Measurements from ENCODE around the gene ZFPM1. TPM values are rescaled to one million over a fixed set of nuclear protein-coding genes. Genes with fewer than 3 reads are reported as not detected.

Gene ZFPM1
- total RNA-seq, 4 donors from 2014 or later, result 4.2 to 9.3 (median 5.1) TPM

GRCh38 chr16:88524274-88524972 lies 71.3 kb downstream of the ZFPM1 start:
- Histone ChIP-seq H3K27ac (no peak overlapping the region), H3K9me3 (no peaks in the 10 kb centered on the region), H3K4me1 (peaks cover 23% of the 10 kb centered on the region), H3K36me3 (no peaks in the 10 kb centered on the region), H3K27me3 (peaks cover 13% of the 10 kb centered on the region), H3K4me3 (no peak overlapping the region)
- no peak for TF ChIP-seq EP300 (IDR thresholded peaks at IDR 0.05)
- TF ChIP-seq POLR2A (IDR thresholded peaks at IDR 0.05), result no peak
- TF ChIP-seq POLR2AphosphoS5 (IDR thresholded peaks at IDR 0.05), result no peak
- TF ChIP-seq, protein P1, sequence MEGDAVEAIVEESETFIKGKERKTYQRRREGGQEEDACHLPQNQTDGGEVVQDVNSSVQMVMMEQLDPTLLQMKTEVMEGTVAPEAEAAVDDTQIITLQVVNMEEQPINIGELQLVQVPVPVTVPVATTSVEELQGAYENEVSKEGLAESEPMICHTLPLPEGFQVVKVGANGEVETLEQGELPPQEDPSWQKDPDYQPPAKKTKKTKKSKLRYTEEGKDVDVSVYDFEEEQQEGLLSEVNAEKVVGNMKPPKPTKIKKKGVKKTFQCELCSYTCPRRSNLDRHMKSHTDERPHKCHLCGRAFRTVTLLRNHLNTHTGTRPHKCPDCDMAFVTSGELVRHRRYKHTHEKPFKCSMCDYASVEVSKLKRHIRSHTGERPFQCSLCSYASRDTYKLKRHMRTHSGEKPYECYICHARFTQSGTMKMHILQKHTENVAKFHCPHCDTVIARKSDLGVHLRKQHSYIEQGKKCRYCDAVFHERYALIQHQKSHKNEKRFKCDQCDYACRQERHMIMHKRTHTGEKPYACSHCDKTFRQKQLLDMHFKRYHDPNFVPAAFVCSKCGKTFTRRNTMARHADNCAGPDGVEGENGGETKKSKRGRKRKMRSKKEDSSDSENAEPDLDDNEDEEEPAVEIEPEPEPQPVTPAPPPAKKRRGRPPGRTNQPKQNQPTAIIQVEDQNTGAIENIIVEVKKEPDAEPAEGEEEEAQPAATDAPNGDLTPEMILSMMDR (IDR thresholded peaks at IDR 0.05), result no peak
- WGBS, result 51% methylated on average over 13 of the region's 18 CpGs
- DNase-seq (ENCODE audit: low spot score in 2 of 2), result no peak

DNA sequence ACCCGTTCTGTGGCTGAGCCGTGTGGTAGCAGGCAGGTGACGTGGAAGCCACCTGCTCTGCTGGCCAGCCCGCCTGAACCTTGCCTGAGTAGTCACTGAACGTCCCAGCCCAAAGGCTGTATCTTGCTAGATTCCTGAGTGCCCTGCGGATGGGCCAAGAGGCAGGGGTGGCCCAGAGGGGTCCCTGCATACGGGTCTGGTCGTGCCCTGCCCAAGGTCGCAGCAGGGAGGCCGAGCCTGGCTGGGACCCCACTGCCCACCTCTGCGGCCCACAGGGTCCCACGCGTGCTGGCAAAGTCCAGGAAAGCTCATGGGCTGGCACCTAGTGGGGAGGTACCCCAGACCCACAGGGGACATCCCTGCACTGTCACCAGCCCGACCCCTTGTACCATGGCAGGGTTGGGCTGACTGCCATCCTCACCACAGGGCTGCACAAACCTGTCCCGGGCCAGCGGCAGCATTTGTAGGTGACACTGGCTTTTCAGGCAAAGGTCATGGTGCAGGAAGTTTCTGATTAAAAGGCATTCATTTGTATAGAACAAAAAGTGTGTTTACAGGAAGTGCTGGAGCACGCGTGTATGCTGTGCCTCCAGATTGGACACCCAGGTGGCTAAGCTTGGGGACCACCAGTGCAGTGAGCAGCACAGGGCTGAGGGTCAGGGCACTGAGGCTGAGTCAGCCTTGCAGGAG lies 72.0 kb downstream of the ZFPM1 start:
- H3K36me3 ChIP-seq, result no peaks in the 10 kb centered on the region
- H3K9me3 ChIP-seq, result no peaks in the 10 kb centered on the region
- no peak overlapping the region for H3K27ac ChIP-seq
- peaks cover 10% of the 10 kb centered on the region for H3K27me3 ChIP-seq
- 69% methylated on average over 3 of the region's 18 CpGs for WGBS
- peaks cover 23% of the 10 kb centered on the region for H3K4me1 ChIP-seq
- no peak for DNase-seq (ENCODE audit: low spot score in 2 of 2)
- TF ChIP-seq, protein P1 (IDR thresholded peaks at IDR 0.05), result no peak
- TF ChIP-seq EP300 (IDR thresholded peaks at IDR 0.05) (no peak), POLR2AphosphoS5 (IDR thresholded peaks at IDR 0.05) (no peak), POLR2A (IDR thresholded peaks at IDR 0.05) (no peak)
- no peak overlapping the region for H3K4me3 ChIP-seq

DNA sequence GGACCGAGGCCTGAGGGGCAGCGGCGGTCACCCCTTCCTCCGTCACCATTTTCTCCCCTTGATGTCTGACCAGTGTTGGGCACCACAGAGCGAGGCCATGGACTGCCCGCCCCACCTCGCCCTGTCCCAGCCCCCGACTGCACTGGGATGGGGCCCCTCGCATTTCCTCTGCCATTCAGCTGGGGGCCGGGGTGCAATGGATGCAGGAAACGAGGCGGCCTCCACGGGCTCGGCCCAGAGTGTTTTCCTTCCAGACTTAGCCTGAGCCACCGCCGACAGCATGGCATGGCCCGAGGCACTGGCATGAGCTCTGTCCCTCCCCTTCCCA lies 72.5 kb downstream of the ZFPM1 start:
- no peak overlapping the region for H3K27ac ChIP-seq
- no peaks in the 10 kb centered on the region for H3K9me3 ChIP-seq
- peaks cover 10% of the 10 kb centered on the region for H3K27me3 ChIP-seq

GRCh38 chr16:88526008-88526905 lies 73.2 kb downstream of the ZFPM1 start:
- no peak for DNase-seq (ENCODE audit: low spot score in 2 of 2)
- Histone ChIP-seq H3K36me3 (no peaks in the 10 kb centered on the region), H3K4me1 (peaks cover 23% of the 10 kb centered on the region), H3K4me3 (no peak overlapping the region), H3K27me3 (peaks cover 8% of the 10 kb centered on the region), H3K9me3 (no peaks in the 10 kb centered on the region), H3K27ac (no peak overlapping the region)
- no peak for TF ChIP-seq POLR2A (IDR thresholded peaks at IDR 0.05)
- TF ChIP-seq, protein P1 (IDR thresholded peaks at IDR 0.05), result no peak
- TF ChIP-seq POLR2AphosphoS5 (IDR thresholded peaks at IDR 0.05), result no peak
- no peak for TF ChIP-seq EP300 (IDR thresholded peaks at IDR 0.05)
- WGBS, result 57% methylated on average over 15 of the region's 29 CpGs

More for the DNA sequence above, 72.5 kb downstream of the ZFPM1 start:
- Histone ChIP-seq H3K4me1 (peaks cover 23% of the 10 kb centered on the region), H3K4me3 (no peak overlapping the region), H3K36me3 (no peaks in the 10 kb centered on the region)
- DNase-seq (ENCODE audit: low spot score in 2 of 2), result no peak
- TF ChIP-seq POLR2AphosphoS5 (IDR thresholded peaks at IDR 0.05), result no peak
- TF ChIP-seq, protein P1 (IDR thresholded peaks at IDR 0.05), result no peak
- WGBS, result 60% methylated on average over 4 of the region's 17 CpGs

- Histone ChIP-seq H3K4me1 (peaks cover 23% of the 10 kb centered on the region), H3K27ac (no peak overlapping the region), H3K4me3 (no peak overlapping the region), H3K27me3 (peaks cover 6% of the 10 kb centered on the region), H3K9me3 (no peaks in the 10 kb centered on the region), H3K36me3 (no peaks in the 10 kb centered on the region)
- no peak for TF ChIP-seq POLR2AphosphoS5 (IDR thresholded peaks at IDR 0.05)
- TF ChIP-seq POLR2A (IDR thresholded peaks at IDR 0.05), result no peak
- TF ChIP-seq, protein P1 (IDR thresholded peaks at IDR 0.05), result no peak
- TF ChIP-seq EP300 (IDR thresholded peaks at IDR 0.05), result no peak
- no peak for DNase-seq (ENCODE audit: low spot score in 2 of 2)
- WGBS, result no CpG with 5 or more reads among the region's 9 CpGs
Observed at GRCh38 chr16:88526906-88527185, 73.8 kb downstream of the ZFPM1 start.

Measured in suprapubic skin (tissue), 4 donors.